Tibial nerve (tissue), 3 donors: ENCODE data around the gene C10orf67.

ENCODE experiments used
- CTCF ChIP-seq, 5 experiments: fragments of 200-600 bp in 3 of 5; fragments of 450-650 bp in 2 of 5; sonication (generic) in 3 of 5; IDR thresholded peaks; one replicate each; pipeline ENCODE4 v1.5.1; 2016 to 2019; ENCODE audit warnings: antibody characterized with exemption in 5 of 5, mild to moderate bottlenecking in 3 of 5, moderate library complexity in 2 of 5
- POLR2A ChIP-seq, 2 donors: fragments of 450-650 bp; IDR thresholded peaks; one replicate each; pipeline ENCODE4 v1.6.1; 2017; ENCODE audit warnings: antibody characterized with exemption in 2 of 2, mild to moderate bottlenecking in 2 of 2, moderate library complexity in 2 of 2

DNA sequence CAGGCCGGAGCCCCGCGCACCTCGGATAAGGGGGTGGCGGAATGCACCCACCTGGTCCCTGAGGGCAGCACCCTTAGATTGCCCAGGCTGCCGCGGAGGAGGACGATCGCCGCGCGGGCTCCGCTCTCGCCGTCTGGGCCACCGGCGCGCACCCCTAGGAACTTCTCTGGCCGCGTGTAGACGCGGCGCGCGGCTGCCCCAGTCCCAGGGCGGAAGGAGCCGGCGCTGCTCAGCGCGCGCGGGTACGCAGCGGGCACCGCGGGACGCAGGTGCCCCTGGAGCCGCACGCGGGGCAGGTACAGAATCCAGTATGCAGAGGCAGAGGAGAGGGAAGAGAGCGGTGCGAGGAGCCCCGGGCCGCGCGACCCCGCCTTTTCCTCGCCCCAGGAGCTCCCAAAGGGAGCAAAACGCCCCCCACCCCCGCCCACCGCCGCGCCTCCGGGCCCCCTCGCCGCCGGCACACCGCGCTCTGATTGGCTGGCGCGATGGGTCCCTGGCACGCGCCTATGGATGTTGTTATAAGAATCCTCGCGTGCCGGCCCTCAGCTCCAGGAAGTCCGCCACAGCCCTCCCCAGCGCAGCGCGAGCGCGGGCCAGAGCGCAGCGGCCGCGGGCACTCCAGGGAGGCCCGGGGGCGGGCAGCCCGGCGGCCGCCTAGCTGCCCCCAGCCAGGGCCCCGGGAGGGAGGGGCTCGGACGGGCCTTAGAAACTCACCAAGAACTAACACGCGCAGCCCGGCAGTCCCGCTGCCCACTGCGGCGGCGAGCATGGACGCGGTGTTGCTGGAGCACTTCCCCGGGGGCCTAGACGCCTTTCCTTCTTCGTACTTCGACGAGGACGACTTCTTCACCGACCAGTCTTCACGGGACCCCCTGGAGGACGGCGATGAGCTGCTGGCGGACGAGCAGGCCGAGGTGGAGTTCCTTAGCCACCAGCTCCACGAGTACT, 152.6 kb downstream of the C10orf67 start, which contains the start of gene PTF1A:
- TF ChIP-seq CTCF (IDR thresholded peaks at IDR 0.05) (no peak), POLR2A (IDR thresholded peaks at IDR 0.05) (no peak)
